NCI-H1436 (cell line): ENCODE measurements around the gene BOLA3.
"Not testable (repeated sequence)": the region's sequence is repeated elsewhere in the genome, so short reads cannot be mapped to it uniquely, and the experiment has no call there.

Source experiments
- DNase-seq: peaks from one replicate; lab custom pipeline; 2025; lab: John Stamatoyannopoulos, UW

The BOLA3 gene

DNA sequence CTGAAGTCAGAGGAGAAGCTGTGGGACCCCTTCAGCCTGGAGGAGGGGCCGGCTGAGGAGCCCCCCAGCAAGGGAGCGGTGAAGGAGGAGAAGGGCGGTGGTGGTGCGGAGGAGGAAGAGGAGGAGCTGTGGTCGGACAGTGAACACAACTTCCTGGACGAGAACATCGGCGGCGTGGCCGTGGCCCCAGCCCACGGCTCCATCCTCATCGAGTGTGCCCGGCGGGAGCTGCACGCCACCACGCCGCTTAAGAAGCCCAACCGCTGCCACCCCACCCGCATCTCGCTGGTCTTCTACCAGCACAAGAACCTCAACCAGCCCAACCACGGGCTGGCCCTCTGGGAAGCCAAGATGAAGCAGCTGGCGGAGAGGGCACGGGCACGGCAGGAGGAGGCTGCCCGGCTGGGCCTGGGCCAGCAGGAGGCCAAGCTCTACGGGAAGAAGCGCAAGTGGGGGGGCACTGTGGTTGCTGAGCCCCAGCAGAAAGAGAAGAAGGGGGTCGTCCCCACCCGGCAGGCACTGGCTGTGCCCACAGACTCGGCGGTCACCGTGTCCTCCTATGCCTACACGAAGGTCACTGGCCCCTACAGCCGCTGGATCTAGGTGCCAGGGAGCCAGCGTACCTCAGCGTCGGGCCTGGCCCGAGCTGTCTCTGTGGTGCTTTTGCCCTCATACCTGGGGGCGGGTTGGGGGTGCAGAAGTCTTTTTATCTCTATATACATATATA, 46.0 kb downstream of the BOLA3 start:
- DNase-seq: no peak

DNA sequence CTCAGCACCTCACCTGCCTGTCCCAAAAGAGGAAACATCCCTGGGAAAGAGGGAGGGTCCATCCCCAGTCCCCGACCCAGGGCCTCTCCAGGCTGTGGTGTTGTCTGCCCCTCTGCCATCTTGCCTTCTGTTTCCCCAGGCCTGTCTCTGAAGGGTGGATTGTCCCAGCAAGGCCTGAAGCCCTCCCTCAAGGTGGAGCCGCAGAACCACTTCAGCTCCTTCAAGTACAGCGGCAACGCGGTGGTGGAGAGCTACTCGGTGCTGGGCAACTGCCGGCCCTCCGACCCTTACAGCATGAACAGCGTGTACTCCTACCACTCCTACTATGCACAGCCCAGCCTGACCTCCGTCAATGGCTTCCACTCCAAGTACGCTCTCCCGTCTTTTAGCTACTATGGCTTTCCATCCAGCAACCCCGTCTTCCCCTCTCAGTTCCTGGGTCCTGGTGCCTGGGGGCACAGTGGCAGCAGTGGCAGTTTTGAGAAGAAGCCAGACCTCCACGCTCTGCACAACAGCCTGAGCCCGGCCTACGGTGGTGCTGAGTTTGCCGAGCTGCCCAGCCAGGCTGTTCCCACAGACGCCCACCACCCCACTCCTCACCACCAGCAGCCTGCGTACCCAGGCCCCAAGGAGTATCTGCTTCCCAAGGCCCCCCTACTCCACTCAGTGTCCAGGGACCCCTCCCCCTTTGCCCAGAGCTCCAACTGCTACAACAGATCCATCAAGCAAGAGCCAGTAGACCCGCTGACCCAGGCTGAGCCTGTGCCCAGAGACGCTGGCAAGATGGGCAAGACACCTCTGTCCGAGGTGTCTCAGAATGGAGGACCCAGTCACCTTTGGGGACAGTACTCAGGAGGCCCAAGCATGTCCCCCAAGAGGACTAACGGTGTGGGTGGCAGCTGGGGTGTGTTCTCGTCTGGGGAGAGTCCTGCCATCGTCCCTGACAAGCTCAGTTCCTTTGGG, 47.2 kb downstream of the BOLA3 start:
- no peak for DNase-seq

DNA sequence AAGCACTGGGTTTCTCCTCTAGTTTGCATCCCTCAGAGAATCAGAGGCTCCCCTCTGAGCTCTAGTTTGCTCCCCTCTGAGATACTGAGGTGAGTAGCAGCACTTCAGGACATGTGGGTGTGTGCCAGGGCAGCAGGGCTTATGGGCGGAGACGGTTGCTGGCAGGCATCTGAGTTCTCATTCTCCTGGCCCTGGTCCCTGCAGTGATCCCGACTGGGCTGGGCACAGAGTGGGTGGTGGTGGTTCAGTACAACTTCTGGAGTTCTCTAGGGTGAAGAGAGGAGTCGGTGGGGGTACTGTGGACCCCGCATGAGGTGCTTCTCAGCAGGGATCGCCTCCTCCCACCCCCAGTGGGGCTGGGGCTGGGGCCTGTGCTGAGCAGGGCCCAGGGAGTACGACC, 47.9 kb downstream of the BOLA3 start:
- no peak for DNase-seq

DNA sequence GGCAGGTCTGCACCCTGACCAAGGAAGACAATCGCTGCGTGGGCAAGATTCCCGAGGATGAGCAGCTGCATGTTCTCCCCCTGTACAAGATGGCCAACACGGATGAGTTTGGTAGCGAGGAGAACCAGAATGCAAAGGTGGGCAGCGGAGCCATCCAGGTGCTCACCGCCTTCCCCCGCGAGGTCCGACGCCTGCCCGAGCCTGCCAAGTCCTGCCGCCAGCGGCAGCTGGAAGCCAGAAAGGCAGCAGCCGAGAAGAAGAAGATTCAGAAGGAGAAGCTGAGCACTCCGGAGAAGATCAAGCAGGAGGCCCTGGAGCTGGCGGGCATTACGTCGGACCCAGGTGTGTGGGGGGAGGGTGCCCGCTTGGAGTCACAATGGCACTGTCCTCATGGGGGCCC, 48.4 kb downstream of the BOLA3 start:
- no peak for DNase-seq

DNA sequence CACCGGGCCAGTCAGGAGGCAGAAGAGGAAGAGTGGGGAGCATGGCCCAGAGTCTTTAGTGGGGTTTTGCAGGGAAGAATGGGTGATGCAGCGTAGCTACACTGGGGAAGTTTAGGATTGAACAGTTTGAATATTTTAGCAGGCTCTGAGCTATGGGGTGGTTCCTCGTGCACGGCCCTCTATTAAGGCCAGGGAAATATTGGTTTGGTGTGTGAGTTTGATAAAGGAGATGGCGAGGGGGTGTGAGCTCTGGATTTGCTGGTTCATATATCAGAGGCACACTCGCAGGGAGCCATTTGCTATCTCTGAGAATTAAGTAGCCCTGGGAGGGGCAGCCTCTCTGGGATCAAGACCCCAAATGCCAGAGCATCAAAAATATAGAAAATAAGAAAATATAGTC, 50.1 kb downstream of the BOLA3 start:
- DNase-seq: no peak

DNA sequence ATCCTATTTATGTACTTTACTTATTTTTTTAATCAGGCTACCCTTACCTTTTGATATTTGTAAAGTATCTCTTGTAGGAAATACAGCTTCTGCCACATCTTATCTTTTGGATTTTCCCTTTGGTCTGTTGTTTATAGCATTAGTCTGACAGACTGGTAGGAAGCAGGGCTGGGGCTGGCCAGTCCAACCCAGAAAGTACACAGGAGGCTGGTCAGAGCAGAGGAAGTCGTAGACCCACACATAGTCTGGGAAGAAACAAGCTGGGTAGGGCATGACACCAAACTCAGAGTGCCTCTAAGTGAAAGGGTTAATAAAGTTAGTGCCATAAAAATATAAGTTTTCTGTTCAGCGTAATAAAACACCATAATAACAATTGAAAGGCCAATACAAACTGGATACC, 51.7 kb downstream of the BOLA3 start:
- no peak for DNase-seq

DNA sequence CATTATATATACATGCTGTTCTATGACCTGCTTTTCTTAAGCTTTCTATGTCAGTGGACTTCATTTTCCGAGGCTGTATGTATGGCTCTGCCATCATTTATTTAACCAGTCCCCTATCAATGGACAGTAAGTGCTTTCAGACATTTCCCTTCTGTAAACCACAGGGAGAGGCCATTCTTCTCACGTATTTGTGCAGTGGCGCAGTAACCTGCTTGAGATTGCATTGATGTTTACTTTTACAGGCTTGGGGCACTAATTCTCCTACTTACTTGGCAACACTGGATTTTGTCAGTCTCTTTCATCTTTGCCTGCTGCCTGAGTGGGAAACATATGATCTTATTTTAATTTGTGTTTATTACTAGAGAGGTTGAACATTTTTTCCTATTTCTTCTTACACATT, 52.1 kb downstream of the BOLA3 start:
- no peak for DNase-seq

DNA sequence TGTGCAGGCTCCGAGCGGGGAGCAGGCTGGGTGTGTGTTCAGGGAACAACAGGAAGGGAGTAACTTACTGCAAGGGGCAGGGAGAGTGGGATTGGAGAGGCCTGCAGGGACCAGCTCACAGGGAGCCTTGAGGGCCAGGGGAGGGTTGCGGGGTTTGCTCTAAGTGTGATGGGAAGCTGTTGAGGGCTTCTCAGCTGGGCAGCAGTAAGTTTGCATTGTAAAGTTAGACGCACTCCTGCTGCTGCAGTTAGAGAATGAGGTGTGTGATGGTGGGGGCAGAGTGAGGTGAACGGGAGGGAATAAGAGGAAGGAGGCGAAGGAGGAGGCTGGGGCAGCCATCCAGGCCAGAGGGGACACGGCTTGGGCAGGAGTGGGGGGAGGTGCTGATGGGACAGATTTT, 53.4 kb downstream of the BOLA3 start:
- DNase-seq: no peak

DNA sequence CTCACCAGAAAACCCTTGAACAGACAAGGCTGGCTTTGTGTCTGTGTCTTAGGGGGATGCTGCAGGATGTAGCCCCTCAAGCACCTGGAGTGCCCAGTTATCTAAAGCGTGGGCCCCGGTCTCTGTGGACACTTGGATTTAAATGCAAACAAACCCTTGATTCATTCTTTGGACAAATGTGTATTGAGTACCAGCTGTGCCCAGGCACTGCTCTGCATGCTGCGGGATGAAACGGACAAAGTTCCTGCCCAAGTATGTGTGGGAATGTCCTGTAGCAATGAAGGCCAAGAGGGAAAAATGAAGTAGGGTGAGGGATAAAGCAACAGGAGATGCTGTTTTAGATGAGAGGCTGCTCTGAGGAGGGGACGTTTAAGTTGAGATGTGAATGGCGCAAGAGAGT, 53.9 kb downstream of the BOLA3 start:
- no peak for DNase-seq

DNA sequence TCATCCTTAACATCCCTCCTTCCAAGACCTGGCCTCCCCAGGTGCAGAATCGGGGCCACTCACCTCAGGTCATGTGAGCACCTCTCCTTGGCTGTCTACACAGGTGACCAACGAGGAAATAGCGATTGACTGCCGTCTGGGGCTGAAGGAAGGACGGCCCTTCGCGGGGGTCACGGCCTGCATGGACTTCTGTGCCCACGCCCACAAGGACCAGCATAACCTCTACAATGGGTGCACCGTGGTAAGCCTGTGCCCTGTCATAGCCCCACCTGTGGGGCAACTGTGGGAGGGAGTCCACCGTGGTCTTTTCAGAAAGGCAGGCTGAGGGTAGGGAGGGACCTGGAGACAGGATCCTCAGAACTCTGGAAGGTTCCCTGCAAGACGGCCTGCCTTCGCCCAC, 54.3 kb downstream of the BOLA3 start:
- no peak for DNase-seq

DNA sequence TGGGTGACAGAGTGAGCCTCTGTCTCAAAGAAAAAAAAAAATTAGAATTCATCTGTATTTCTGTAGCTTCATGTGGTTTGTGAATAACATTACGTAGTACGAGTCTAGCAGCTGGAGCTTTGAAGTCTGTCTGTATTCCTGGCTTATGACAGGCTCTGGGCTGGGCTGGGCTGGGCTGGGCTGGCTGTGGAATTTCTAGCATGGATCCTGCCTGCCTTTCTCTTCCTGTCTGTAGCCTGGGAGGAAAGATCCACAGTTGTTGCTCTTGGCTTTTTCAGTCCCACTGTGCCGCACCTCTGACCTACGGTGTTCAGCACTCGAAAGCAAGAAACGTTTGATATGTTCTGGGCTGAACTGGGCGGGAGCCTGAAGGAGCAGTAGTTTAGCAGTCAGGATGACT, 55.4 kb downstream of the BOLA3 start:
- DNase-seq: no peak

DNA sequence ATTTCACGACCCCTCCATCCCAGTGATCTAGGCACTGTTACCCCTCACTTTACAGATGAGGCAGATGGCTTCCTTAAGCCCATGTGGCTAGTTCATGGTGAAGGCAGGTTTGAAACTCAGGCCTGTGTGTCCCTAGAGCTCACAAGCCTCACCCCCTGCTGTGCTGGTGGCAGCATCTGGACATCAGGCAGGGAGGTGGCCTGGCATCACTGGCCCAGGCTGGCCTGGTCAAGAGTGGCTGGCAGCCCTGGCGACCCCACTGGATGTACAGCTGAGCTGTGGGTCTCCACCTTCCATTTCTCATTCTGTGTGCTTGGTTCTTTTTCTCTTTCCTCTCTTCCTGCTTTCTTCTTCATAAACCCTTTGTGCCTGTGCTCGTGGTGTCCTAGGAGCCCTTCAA, 56.3 kb downstream of the BOLA3 start:
- no peak for DNase-seq

DNA sequence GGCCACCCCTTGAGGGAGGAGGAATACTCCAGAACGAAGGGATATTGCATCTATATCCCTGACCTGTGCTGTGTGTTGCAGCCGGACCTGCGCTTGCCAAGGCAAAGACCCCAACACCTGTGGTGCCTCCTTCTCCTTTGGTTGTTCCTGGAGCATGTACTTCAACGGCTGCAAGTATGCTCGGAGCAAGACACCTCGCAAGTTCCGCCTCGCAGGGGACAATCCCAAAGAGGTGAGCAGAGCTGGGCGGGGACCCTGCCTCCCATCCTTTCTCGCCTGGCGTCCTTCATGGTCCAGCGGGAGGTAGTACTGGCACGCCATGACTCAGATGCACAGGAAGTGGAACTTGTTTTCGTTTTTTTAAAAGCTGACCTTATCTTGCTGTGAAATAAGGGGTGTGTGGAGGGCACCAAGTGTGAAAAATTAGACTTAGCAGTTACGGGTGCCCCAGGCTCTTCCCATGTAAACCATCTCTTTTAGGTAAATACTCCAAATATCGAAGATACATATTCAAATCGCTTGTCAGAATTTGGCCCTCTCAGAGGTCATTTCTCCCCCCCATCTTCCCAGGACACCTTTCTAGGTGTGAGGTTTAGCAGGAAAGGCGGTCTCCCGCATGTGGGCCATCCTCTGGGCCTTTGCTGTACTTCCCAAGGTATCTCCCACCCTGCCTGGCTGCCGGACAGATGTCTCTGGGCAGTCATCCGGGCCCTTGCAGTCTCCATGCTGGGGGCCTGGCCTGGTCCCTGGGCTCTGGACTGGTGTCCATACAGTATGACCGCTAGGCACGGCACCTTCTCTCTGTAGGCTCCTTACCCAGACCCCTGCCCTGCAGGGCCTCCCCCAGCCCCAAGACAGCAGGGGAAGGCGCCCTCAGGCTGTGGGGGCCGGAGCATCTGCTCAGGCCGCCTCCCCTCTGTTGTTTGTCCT, 57.6 kb downstream of the BOLA3 start:
- no peak for DNase-seq

DNA sequence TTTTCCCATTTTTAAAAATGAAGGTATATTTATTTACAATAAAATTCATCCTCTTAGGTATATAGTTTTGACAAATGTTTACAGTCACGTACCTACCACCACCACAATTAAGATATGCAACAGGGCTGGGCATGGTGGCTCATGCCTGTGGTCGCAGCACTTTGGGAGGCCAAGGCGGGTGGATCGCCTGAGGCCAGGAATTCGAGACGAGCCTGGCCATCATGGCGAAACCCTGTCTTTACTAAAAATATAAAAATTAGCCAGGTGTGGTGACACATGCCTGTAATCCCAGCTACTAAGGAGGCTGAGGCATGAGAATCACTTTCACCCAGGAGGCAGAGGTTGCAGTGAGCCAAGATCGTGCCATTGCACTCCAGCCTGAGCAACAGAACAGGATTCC, 59.0 kb downstream of the BOLA3 start:
- DNase-seq: not testable (repeated sequence)

DNA sequence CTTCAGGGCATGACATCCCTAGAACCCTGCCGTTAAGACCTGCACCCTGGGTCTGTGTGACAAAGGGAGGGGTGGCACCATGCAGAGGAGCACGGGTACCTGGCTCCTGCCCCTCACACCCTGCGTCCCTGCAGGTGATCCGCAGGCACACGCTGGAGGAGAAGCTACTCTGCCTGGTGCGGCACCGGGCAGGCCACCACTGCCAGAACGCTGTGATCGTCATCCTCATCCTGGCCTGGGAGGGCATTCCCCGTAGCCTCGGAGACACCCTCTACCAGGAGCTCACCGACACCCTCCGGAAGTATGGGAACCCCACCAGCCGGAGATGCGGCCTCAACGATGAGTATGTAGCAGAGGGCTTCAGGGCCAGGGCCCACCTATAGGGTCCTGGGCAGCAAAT, 60.0 kb downstream of the BOLA3 start:
- DNase-seq: no peak

DNA sequence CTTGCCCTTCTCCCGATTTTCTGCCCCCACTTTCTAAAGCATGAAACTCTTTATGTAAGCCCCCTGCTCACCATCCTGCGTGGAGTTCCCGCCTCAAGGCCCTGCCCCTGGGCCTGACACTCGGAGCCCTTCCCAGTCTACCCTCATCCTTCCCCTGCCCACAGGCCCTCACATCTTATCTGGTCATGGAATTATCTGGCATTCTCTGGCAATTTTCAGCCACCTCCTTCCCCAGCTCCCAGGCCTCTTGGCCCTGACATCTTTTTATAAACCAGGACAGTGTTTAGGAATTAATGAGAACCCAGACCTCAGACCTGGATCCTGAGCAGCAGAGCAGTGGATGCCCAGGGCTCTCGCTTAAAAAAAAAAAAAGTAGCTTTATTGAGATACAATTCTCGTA, 61.7 kb downstream of the BOLA3 start:
- DNase-seq: no peak
